K562 (cell line): ENCODE measurements around the gene TLCD4.

ENCODE experiments used
- ARNT ChIP-seq, 2 experiments: fragments of 450-650 bp; IDR thresholded peaks; 2 replicates each; pipeline ENCODE4 v1.6.1; 2016; ENCODE audit warnings: mild to moderate bottlenecking in 1 of 2
- CHD2 ChIP-seq: IDR thresholded peaks from 2 replicates; pipeline ENCODE4 v1.6.1; 2011; ENCODE audit warnings: low read depth, low read length
- CTCF ChIP-seq, 3 experiments: IDR thresholded peaks in 2 of 3; conservative IDR thresholded peaks in 1 of 3; 2 replicates each; pipeline ENCODE4 v1.5.1; 2011 to 2012; ENCODE audit warnings: low read length in 3 of 3, mild to moderate bottlenecking in 3 of 3, control low read depth in 2 of 3, improper control_type of control experiment in 1 of 3, inconsistent platforms in 1 of 3, low read depth in 1 of 3, mixed read lengths in 1 of 3, moderate library complexity in 1 of 3; ENCODE audit not compliant: insufficient read depth in 2 of 3
- GATA2 ChIP-seq: sonication (generic); formaldehyde crosslinking; IDR thresholded peaks from 2 replicates; pipeline ENCODE4 v1.4.0; 2020; ENCODE audit warnings: mild to moderate bottlenecking, missing genetic modification reagents
- JUND ChIP-seq, 2 experiments: IDR thresholded peaks; 2 replicates in 1 of 2; 3 replicates in 1 of 2; pipeline ENCODE4 v1.6.1; 2011; ENCODE audit warnings: borderline replicate concordance in 2 of 2, low read depth in 2 of 2, low read length in 2 of 2, improper control_type of control experiment in 1 of 2, missing biosample characterization in 1 of 2, missing genetic modification characterization in 1 of 2, missing genetic modification reagents in 1 of 2
- MXI1 ChIP-seq: IDR thresholded peaks from 2 replicates; pipeline ENCODE4 v1.6.1; 2011; ENCODE audit warnings: low read depth, mild to moderate bottlenecking, improper control_type of control experiment, low read length
- SIN3A ChIP-seq, 2 experiments: fragments of 150-350 bp in 1 of 2; IDR thresholded peaks; 2 replicates each; pipeline ENCODE4 v1.6.1; 2011 to 2016; ENCODE audit warnings: borderline replicate concordance in 2 of 2, low read depth in 2 of 2, low read length in 2 of 2, mild to moderate bottlenecking in 2 of 2, moderate library complexity in 2 of 2; ENCODE audit not compliant: control insufficient read depth in 1 of 2
- SMC3 ChIP-seq: conservative IDR thresholded peaks from 2 replicates; pipeline ENCODE4 v1.6.1; 2011; ENCODE audit warnings: low read depth, low read length, improper control_type of control experiment; ENCODE audit not compliant: insufficient read depth
- SPI1 ChIP-seq: IDR thresholded peaks from 2 replicates; pipeline ENCODE4 v1.6.1; 2011; ENCODE audit warnings: low read depth, low read length, control low read depth, borderline replicate concordance
- ZFP36 ChIP-seq: fragments of 150-350 bp; IDR thresholded peaks from 2 replicates; pipeline ENCODE4 v1.6.1; 2018; ENCODE audit warnings: low read length, low read depth; ENCODE audit not compliant: partially characterized antibody
- ZNF175 ChIP-seq: fragments of 200-800 bp; sonication (Bioruptor generic); IDR thresholded peaks from 2 replicates; pipeline ENCODE4 v1.6.1; 2016; ENCODE audit warnings: low read depth, mild to moderate bottlenecking, missing genetic modification characterization, missing compliant biosample characterization
- ZNF217 ChIP-seq: sonication (generic); formaldehyde crosslinking; IDR thresholded peaks from 2 replicates; pipeline ENCODE4 v1.8.0; 2022; ENCODE audit warnings: mild to moderate bottlenecking, missing genetic modification reagents
- ZSCAN29 ChIP-seq: fragments of 450-650 bp; IDR thresholded peaks from 2 replicates; pipeline ENCODE4 v1.6.1; 2017

GRCh38 chr1:95080446-95080845, 36.7 kb upstream of the TLCD4 start:
- TF ChIP-seq ZFP36 = no peak
- no peak for TF ChIP-seq ZNF175 (CRISPR knock-in tag)
- TF ChIP-seq GATA2 = no peak
- no peak for TF ChIP-seq ARNT (IDR thresholded peaks at IDR 0.05)
- TF ChIP-seq ZSCAN29 = no peak
- TF ChIP-seq JUND (IDR thresholded peaks at IDR 0.05; ENCODE audit: borderline replicate concordance, low read depth, low read length) = no peak
- TF ChIP-seq JUND (tag; IDR thresholded peaks at IDR 0.05; ENCODE audit: borderline replicate concordance, low read depth, low read length) = no peak
- no peak for TF ChIP-seq SIN3A (IDR thresholded peaks at IDR 0.05; ENCODE audit: borderline replicate concordance in 2 of 2, control insufficient read depth in 1 of 2, low read depth in 2 of 2, low read length in 2 of 2)
- TF ChIP-seq SPI1 = no peak
- no peak for TF ChIP-seq CTCF (IDR thresholded peaks at IDR 0.05 in 2 of 3, conservative IDR thresholded peaks at IDR 0.05 in 1 of 3; ENCODE audit: insufficient read depth in 2 of 3, low read depth in 1 of 3, low read length in 3 of 3)
- no peak for TF ChIP-seq CHD2
- no peak for TF ChIP-seq SMC3
- TF ChIP-seq ZNF217 (CRISPR knock-in tag) = no peak
- TF ChIP-seq MXI1 = no peak
